ENCODE measurements around the gene PLCH2.

DNA sequence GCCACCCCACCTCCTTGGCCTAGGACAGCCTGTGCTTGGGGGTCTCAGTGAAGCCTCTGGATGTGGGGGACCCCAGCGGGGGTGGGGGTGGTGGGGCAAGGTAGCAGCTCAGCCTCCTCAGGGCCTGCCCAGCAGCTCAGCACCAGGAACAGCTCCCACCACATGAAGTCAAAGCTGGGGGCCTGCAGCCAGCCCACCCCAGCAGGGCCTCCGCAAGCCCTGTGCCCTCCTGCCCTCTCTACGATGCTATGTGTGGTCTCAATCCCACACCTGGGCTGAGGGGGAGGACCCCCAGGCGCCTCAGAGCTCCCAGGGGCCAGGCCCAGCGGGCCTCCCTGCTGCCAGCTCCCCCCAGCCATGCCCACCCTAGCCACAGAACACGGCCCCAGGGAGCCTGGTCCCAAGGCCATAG, 31.7 kb downstream of the PLCH2 start:
- no peak for TF ChIP-seq RFX5 (IDR thresholded peaks at IDR 0.05; ENCODE audit: low read length)
- TF ChIP-seq, protein P1, sequence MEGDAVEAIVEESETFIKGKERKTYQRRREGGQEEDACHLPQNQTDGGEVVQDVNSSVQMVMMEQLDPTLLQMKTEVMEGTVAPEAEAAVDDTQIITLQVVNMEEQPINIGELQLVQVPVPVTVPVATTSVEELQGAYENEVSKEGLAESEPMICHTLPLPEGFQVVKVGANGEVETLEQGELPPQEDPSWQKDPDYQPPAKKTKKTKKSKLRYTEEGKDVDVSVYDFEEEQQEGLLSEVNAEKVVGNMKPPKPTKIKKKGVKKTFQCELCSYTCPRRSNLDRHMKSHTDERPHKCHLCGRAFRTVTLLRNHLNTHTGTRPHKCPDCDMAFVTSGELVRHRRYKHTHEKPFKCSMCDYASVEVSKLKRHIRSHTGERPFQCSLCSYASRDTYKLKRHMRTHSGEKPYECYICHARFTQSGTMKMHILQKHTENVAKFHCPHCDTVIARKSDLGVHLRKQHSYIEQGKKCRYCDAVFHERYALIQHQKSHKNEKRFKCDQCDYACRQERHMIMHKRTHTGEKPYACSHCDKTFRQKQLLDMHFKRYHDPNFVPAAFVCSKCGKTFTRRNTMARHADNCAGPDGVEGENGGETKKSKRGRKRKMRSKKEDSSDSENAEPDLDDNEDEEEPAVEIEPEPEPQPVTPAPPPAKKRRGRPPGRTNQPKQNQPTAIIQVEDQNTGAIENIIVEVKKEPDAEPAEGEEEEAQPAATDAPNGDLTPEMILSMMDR (IDR thresholded peaks at IDR 0.05): no peak
- TF ChIP-seq, protein P2, sequence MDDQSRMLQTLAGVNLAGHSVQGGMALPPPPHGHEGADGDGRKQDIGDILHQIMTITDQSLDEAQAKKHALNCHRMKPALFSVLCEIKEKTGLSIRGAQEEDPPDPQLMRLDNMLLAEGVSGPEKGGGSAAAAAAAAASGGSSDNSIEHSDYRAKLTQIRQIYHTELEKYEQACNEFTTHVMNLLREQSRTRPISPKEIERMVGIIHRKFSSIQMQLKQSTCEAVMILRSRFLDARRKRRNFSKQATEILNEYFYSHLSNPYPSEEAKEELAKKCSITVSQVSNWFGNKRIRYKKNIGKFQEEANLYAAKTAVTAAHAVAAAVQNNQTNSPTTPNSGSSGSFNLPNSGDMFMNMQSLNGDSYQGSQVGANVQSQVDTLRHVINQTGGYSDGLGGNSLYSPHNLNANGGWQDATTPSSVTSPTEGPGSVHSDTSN (IDR thresholded peaks at IDR 0.05): no peak
- no peak for TF ChIP-seq RAD21 (IDR thresholded peaks at IDR 0.05; ENCODE audit: low read length)
- no peak for TF ChIP-seq YY1 (IDR thresholded peaks at IDR 0.05; ENCODE audit: low read depth)
- no peak for TF ChIP-seq POLR2AphosphoS5 (IDR thresholded peaks at IDR 0.05; ENCODE audit: low read depth, low read length)
- no peak for TF ChIP-seq EZH2phosphoT487 (IDR thresholded peaks at IDR 0.05; ENCODE audit: borderline replicate concordance, low read depth)
